Activated T-cell treated with anti-CD3 and anti-CD28 coated beads for 1 hour (primary cell): Measurements from ENCODE around the gene MRPL48.
A peak's percentile ranks its signal among the peaks of the same experiment; 100 is the strongest.
"Not testable (repeated sequence)": the region's sequence is repeated elsewhere in the genome, so short reads cannot be mapped to it uniquely, and the experiment has no call there.

ENCODE experiments used
- DNase-seq: peaks from one replicate; pipeline ENCODE4 v3.0.0-alpha.2; 2020; ENCODE audit warnings: low read depth

MRPL48 gene

GRCh38 chr11:73839123-73839457 lies 51.4 kb downstream of the MRPL48 start:
- DNase-seq = no peak

GRCh38 chr11:73851046-73851764 lies 63.5 kb downstream of the MRPL48 start:
- no peak for DNase-seq

- DNase-seq = no peak
Measured at GRCh38 chr11:73852049-73852448, 64.4 kb downstream of the MRPL48 start.

- DNase-seq = no peak
Measured at GRCh38 chr11:73854680-73855079, 67.0 kb downstream of the MRPL48 start.

- no peak for DNase-seq
Measured at GRCh38 chr11:73856031-73856567, 68.4 kb downstream of the MRPL48 start.

- DNase-seq = no peak
Measured at GRCh38 chr11:73859671-73860070, 72.0 kb downstream of the MRPL48 start.

- no peak for DNase-seq
Measured at GRCh38 chr11:73860202-73860601, 72.5 kb downstream of the MRPL48 start.

GRCh38 chr11:73862986-73863385 lies 75.3 kb downstream of the MRPL48 start:
- no peak for DNase-seq

- DNase-seq = no peak
Measured at GRCh38 chr11:73866095-73866579, 78.5 kb downstream of the MRPL48 start.

- no peak for DNase-seq
Measured at GRCh38 chr11:73866586-73866996, 78.9 kb downstream of the MRPL48 start.

- DNase-seq = no peak
Measured at GRCh38 chr11:73869332-73869949, 81.8 kb downstream of the MRPL48 start.

- no peak for DNase-seq
Measured at GRCh38 chr11:73870261-73870660, 82.6 kb downstream of the MRPL48 start.

- DNase-seq = no peak
Measured at GRCh38 chr11:73872749-73873357, 85.2 kb downstream of the MRPL48 start.

GRCh38 chr11:73875380-73875779 lies 87.7 kb downstream of the MRPL48 start:
- no peak for DNase-seq

GRCh38 chr11:73875840-73876239 lies 88.2 kb downstream of the MRPL48 start:
- no peak for DNase-seq

- DNase-seq = peak; percentile 88
Measured at GRCh38 chr11:73876424-73877310, 89.0 kb downstream of the MRPL48 start, which contains the start of the genes COA4 and PAAF1. Gene COA4, minus strand, starts transcription at chr11:73876846. Its CDS starts 3,468 bp downstream, at chr11:73873378. Gene PAAF1, plus strand, starts transcription at chr11:73876999. Its CDS starts 23 bp downstream, at chr11:73877022.

- no peak for DNase-seq
Measured at GRCh38 chr11:73878771-73879170, 91.1 kb downstream of the MRPL48 start.

- not testable (repeated sequence) for DNase-seq
Measured at GRCh38 chr11:73880449-73880848, 92.8 kb downstream of the MRPL48 start.

GRCh38 chr11:73883856-73884255 lies 96.2 kb downstream of the MRPL48 start:
- DNase-seq = no peak

GRCh38 chr11:73888244-73888643 lies 100.6 kb downstream of the MRPL48 start:
- no peak for DNase-seq

- no peak for DNase-seq
Measured at GRCh38 chr11:73889019-73889418, 101.3 kb downstream of the MRPL48 start.

- DNase-seq = no peak
Measured at GRCh38 chr11:73889536-73889935, 101.9 kb downstream of the MRPL48 start.
